HL-60/S4 treated with retinoic acid at 250 ng/mL for 4 days and 3 days (cell line): ENCODE measurements around the gene DEK.
"Not testable (repeated sequence)": the region's sequence is repeated elsewhere in the genome, so short reads cannot be mapped to it uniquely, and the experiment has no call there.

Experiments used
- in situ Hi-C: fragments of 300-500 bp; cut with MboI; formaldehyde crosslinking; loops from 2 replicates; pipeline ENCODE4 v1.7.0; 2022; ENCODE audit warnings: low sequenced_read_pairs

The DEK gene

GRCh38 chr6:18241208-18242038 is 22.9 kb downstream of the DEK start:
- in situ Hi-C loops = no loop called here

DNA sequence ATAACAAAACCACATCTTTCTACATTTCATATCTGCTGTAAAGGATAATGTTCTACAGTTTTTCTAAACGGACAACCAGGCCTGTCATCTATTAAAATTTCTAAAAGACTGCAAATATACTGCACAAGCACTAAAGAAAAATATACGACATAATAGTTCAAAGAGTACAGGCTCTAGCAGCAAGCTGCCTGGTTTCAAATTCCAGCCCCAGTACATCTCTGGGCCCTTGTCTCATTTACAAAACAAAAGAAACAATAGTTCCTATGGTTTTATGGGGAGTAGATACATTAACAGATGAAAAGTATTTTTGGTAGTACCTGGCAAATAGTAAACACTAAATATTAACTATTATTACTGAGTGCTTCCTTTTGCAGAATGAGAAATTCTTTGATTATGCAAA is 24.1 kb downstream of the DEK start:
- in situ Hi-C loops = no loop called here

DNA sequence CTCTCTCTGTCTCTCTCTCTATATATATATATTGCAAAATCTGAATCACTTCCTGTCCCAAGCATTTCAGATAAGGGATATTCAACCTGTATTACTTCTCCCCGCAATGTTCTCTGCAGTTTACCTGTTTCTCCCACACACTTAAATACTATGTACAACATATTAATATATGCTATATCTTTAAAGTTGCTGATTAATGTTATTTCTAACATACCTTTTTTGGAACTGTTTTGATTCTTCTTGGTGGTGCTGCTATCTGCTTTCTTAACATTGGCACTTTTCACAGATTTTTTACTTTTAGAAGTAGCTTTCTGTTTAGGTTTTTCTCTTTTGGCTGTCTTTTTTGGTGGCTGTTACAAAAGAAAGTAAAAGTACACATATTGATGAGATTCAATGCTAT is 27.2 kb downstream of the DEK start:
- in situ Hi-C loops = no loop called here

- in situ Hi-C loops = no loop called here
These were observed 28.8 kb downstream of the DEK start for GRCh38 chr6:18235524-18235923.

DNA sequence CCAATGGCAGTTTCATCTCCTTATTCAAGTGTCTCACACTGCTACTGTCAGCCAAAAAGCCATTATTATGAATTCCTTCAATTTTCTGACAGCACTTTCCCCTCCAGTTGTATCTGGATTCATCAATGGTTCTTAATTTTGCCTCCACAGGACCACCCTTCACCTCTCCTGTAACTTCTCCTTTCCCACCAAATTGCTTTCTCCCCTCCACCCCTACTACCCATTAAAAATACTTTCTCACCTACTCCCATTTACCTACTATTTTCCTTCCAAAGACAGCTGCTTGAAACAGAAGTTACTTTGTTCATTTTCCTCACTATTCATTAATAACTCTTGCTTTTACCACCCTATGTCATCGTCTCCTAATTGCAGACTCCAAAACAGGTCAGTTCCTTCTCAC is 29.8 kb downstream of the DEK start:
- in situ Hi-C loops = no loop called here

DNA sequence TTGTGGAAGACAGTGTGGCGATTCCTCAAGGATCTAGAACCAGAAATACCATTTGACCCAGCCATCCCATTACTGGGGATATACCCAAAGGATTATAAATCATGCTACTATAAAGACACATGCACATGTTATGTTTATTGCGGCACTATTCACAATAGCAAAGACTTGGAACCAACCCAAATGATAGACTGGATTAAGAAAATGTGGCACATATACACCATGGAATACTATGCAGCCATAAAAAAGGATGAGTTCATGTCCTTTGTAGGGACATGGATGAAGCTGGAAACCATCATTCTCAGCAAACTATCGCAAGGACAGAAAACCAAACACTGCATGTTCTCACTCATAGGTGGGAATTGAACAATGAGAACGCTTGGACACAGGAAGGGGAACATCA is 30.6 kb downstream of the DEK start:
- in situ Hi-C loops = not testable (repeated sequence)

GRCh38 chr6:18231856-18232255 is 32.5 kb downstream of the DEK start:
- in situ Hi-C loops = not testable (repeated sequence)

DNA sequence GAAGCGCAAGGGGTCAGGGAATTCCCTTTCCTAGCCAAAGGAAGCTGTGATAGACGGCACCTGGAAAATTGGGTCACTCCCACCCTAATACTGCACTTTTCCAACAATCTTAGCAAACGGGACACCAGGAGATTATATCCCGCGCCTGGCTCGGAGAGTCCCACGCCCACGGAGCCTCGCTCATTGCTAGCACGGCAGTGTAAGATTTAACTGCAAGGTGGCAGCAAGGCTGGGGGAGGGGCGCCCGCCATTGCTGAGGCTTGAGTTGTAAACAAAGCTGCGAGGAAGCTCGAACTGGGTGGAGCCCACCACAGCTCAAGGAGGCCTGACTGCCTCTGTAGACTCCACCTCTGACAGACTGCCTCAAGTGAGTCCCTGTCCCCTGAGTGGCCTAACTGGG is 35.7 kb downstream of the DEK start:
- in situ Hi-C loops = not testable (repeated sequence)

DNA sequence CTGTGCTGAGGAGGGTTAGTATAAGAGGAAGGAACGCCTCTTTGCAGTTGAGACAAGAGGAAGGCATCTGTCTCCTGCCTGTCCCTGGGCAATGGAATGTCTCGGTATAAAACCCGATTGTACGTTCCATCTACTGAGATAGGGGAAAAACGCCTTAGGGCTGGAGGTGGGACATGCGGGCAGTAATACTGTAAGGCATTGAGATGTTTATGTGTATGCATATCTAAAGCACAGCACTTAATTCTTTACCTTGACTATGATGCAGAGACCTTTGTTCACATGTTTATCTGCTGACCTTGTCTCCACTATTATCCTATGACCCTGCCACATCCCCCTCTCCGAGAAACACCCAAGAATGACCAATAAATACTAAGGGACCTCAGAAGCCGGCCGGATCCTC is 37.2 kb downstream of the DEK start:
- in situ Hi-C loops = not testable (repeated sequence)

GRCh38 chr6:18226451-18227105 is 37.8 kb downstream of the DEK start:
- in situ Hi-C loops = not testable (repeated sequence)

GRCh38 chr6:18221288-18221615 is 43.1 kb downstream of the DEK start:
- in situ Hi-C loops = no loop called here

DNA sequence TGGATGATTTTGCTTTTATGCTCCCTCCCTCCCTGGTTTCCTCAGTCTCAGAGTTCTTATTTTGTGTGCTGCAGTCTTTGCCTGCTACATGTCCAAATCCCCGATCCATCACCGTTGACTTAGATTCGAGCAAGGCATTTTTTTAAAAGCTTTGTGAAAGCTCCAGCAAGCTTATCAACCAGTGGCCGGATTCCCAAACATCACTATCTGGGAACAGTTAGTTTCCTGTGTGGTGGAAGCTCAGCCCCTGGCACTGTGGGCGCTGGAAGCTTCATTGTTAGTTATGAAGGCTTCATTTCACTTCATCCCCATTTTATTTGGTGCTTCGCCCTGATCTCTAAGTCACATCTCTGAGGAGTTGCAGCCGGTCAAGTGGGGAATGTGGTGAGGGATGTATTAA is 44.7 kb downstream of the DEK start:
- in situ Hi-C loops = no loop called here

- in situ Hi-C loops = no loop called here
These were observed 46.1 kb downstream of the DEK start for GRCh38 chr6:18218233-18218632.

DNA sequence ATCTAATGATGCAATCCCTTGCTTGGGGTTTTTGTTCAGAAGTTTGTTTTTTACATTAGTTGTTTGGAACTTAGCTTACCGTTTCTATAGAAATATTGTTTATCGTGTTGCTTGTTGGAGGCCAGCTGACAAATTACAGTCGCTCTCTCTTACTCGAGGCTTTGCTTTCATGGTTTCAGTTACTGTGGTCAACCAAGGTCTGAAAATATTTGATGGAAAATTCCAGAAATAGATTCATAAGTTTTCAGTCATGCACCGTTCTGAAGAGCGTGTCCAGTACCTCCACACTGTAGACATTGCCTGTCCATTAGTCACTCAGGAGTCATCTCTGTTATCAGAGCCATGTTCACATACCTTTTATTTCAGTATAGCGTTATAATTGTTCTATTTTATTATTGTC is 47.9 kb downstream of the DEK start:
- in situ Hi-C loops = no loop called here

DNA sequence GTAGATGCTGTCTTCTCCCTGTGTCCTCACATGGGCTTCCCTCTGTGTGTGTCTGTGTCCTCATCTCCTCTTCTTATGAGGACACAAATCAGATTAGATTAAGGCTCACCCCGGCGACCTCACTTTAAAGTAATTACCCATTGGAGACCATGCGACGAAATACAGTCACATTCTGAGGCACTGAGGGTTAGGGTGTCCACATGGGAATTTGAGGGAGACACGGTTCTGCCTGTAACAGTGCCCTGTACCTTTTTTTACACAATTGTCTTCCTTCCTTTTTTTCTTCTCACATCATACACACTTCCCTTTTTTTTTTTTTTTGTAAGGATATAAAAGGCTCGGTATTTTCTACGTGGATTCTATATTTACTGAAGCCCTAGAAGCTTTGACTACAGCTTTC is 48.9 kb downstream of the DEK start:
- in situ Hi-C loops = no loop called here

- in situ Hi-C loops = no loop called here
These were observed 50.3 kb downstream of the DEK start for GRCh38 chr6:18214003-18214402.

- in situ Hi-C loops = no loop called here
These were observed 50.9 kb downstream of the DEK start for GRCh38 chr6:18213439-18213838.

DNA sequence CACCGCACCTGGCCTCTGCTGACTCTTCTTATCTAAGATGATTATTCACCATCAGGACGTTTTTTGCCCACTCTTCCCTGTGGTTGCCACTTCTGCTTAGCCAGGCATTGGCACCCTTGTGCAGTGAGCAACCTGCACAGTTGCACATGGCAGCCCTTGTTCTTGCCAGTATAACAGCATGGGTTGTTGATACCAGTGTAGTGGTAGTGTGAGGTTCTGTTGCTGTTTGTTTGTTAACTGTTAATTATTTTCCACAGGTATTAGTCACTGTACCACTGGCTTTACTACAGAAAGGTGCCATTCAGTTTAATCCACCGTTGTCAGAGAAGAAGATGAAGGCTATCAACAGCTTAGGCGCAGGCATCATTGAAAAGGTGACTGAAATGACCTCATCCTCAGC is 52.1 kb downstream of the DEK start:
- in situ Hi-C loops = no loop called here

DNA sequence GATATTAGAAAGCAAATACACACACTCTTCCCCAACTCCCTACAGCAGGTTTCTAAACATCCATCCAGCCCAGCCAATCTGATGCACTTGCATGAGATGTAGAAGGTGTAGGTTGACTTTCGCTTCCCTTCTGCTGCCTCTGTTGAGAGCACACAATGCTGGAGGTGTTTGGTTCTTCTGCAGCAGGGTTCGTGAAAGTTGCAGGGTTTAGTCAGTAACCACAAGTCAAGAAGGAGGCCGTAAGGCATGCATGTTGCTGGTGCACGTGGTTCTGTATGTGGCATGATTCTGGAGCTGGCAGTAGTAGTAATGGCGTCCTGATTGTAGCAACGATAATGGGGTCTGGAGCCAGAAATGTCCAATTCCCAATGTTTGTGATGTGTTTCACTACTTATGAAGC is 53.0 kb downstream of the DEK start:
- in situ Hi-C loops = no loop called here

GRCh38 chr6:18210707-18211106 is 53.6 kb downstream of the DEK start:
- in situ Hi-C loops = no loop called here

- in situ Hi-C loops = no loop called here
These were observed 54.7 kb downstream of the DEK start for GRCh38 chr6:18209539-18210197.

DNA sequence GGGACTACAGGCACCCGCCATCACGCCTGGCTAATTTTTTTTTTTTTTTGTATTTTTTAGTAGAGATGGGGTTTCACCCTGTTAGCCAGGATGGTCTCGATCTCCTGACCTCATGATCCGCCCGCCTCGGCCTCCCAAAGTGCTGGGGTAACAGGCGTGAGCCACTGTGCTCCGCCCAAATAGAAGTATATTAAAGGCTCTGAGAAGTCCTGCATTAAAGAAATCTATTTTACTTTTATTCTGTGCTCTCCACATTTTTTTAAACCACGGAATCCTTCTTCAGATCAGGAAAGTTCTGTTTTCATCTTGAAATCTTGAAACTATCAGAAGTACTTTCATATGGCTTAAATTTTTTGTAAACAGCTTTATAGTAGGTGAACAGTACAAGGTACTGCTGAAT is 55.6 kb downstream of the DEK start:
- in situ Hi-C loops = not testable (repeated sequence)
